Measurements from ENCODE around the gene BHLHE41.

BHLHE41 gene

GRCh38 chr12:26134540-26134939 lies 9.7 kb upstream of the BHLHE41 start:
- DNase-seq (ENCODE audit: low read depth), result no peak

GRCh38 chr12:26133521-26133920 lies 8.7 kb upstream of the BHLHE41 start:
- DNase-seq (ENCODE audit: low read depth), result no peak

- no peak for DNase-seq (ENCODE audit: low read depth)
Observed at GRCh38 chr12:26132866-26133265, 8.0 kb upstream of the BHLHE41 start.

GRCh38 chr12:26131936-26132335 lies 7.1 kb upstream of the BHLHE41 start:
- no peak for DNase-seq (ENCODE audit: low read depth)

- no peak for DNase-seq (ENCODE audit: low read depth)
Observed at GRCh38 chr12:26130728-26131127, 5.9 kb upstream of the BHLHE41 start.

- no peak for DNase-seq (ENCODE audit: low read depth)
Observed at GRCh38 chr12:26128168-26128567, 3.3 kb upstream of the BHLHE41 start.

- no peak for DNase-seq (ENCODE audit: low read depth)
Observed at GRCh38 chr12:26127404-26127803, 2.6 kb upstream of the BHLHE41 start.

- no peak for DNase-seq (ENCODE audit: low read depth)
Observed at GRCh38 chr12:26126340-26127284, 1.8 kb upstream of the BHLHE41 start.

GRCh38 chr12:26125400-26126339 lies 833 bp upstream of the BHLHE41 start:
- DNase-seq (ENCODE audit: low read depth), result no peak

GRCh38 chr12:26123482-26123980 lies 1.3 kb downstream of the BHLHE41 start:
- no peak for DNase-seq (ENCODE audit: low read depth)

- DNase-seq (ENCODE audit: low read depth), result no peak
Observed at GRCh38 chr12:26122681-26123481, 2.0 kb downstream of the BHLHE41 start.

GRCh38 chr12:26122061-26122680 lies 2.7 kb downstream of the BHLHE41 start:
- DNase-seq (ENCODE audit: low read depth), result no peak

- no peak for DNase-seq (ENCODE audit: low read depth)
Observed at GRCh38 chr12:26121323-26122060, 3.3 kb downstream of the BHLHE41 start.

GRCh38 chr12:26120561-26121274 lies 4.1 kb downstream of the BHLHE41 start:
- no peak for DNase-seq (ENCODE audit: low read depth)

- DNase-seq (ENCODE audit: low read depth), result no peak
Observed at GRCh38 chr12:26119391-26119989, 5.3 kb downstream of the BHLHE41 start.

- no peak for DNase-seq (ENCODE audit: low read depth)
Observed at GRCh38 chr12:26118308-26118707, 6.5 kb downstream of the BHLHE41 start.

GRCh38 chr12:26116829-26117715 lies 7.8 kb downstream of the BHLHE41 start:
- DNase-seq (ENCODE audit: low read depth), result no peak

GRCh38 chr12:26114720-26115401 lies 10.0 kb downstream of the BHLHE41 start:
- no peak for DNase-seq (ENCODE audit: low read depth)
